H9 (cell line): ENCODE results near the gene IRF2. TPM values are rescaled to one million over a fixed set of nuclear protein-coding genes. Genes with fewer than 3 reads are reported as not detected.

Experiments
- DNase-seq: peaks from one replicate; pipeline ENCODE4 v3.0.0-alpha.2; 2017
- H2AFZ ChIP-seq: one replicate; pipeline ENCODE4 v1.6.1; 2013; ENCODE audit warnings: mild to moderate bottlenecking, low read length, control low read depth, moderate library complexity
- H2AK5ac ChIP-seq: 2 replicates; pipeline ENCODE4 v1.6.1; 2013; ENCODE audit warnings: low read length, control low read depth, mixed read lengths; ENCODE audit not compliant: insufficient read length
- H2BK120ac ChIP-seq: one replicate; pipeline ENCODE4 v1.6.1; 2013; ENCODE audit warnings: low read depth, mild to moderate bottlenecking, low read length, control low read depth, inconsistent platforms; ENCODE audit not compliant: poor library complexity, severe bottlenecking
- H2BK12ac ChIP-seq: 2 replicates; pipeline ENCODE4 v1.6.1; 2013; ENCODE audit warnings: low read length, control low read depth, mixed read lengths, low read depth; ENCODE audit not compliant: insufficient read length
- H2BK15ac ChIP-seq: 2 replicates; pipeline ENCODE4 v1.6.1; 2013; ENCODE audit warnings: low read depth, low read length, control low read depth
- H2BK20ac ChIP-seq: one replicate; pipeline ENCODE4 v1.6.1; 2013; ENCODE audit warnings: low read depth, mild to moderate bottlenecking, low read length, control low read depth, inconsistent platforms; ENCODE audit not compliant: poor library complexity, severe bottlenecking
- H2BK5ac ChIP-seq: 2 replicates; pipeline ENCODE4 v1.6.1; 2013; ENCODE audit warnings: low read length, control low read depth, mixed read lengths; ENCODE audit not compliant: insufficient read length
- H3K14ac ChIP-seq: 2 replicates; pipeline ENCODE4 v1.6.1; 2013; ENCODE audit warnings: low read length, control low read depth; ENCODE audit not compliant: insufficient read depth
- H3K18ac ChIP-seq: 2 replicates; pipeline ENCODE4 v1.6.1; 2013; ENCODE audit warnings: low read depth, mild to moderate bottlenecking, mixed read lengths, low read length, control low read depth; ENCODE audit not compliant: insufficient read length
- H3K23ac ChIP-seq: 2 replicates; pipeline ENCODE4 v1.6.1; 2013; ENCODE audit warnings: low read length, control low read depth, mixed read lengths, low read depth; ENCODE audit not compliant: insufficient read length
- H3K23me2 ChIP-seq: 2 replicates; pipeline ENCODE4 v1.6.1; 2013; ENCODE audit warnings: low read depth, mild to moderate bottlenecking, mixed read lengths, low read length, control low read depth; ENCODE audit not compliant: insufficient read length, poor library complexity, severe bottlenecking
- H3K27ac ChIP-seq: 2 replicates; pipeline ENCODE4 v1.5.1; 2013; ENCODE audit warnings: low read length, control low read depth, mixed read lengths, low read depth; ENCODE audit not compliant: insufficient read length
- H3K27me3 ChIP-seq: 2 replicates; pipeline ENCODE4 v1.6.1; 2013; ENCODE audit warnings: low read length, control low read depth, inconsistent platforms; ENCODE audit not compliant: insufficient read depth
- H3K4ac ChIP-seq: 2 replicates; pipeline ENCODE4 v1.6.1; 2013; ENCODE audit warnings: low read depth, mild to moderate bottlenecking, control low read depth, inconsistent platforms, low read length, moderate library complexity
- H3K4me1 ChIP-seq: 2 replicates; pipeline ENCODE4 v1.6.1; 2013; ENCODE audit warnings: low read length, control low read depth, inconsistent platforms; ENCODE audit not compliant: insufficient read depth
- H3K4me2 ChIP-seq: 2 replicates; pipeline ENCODE4 v1.6.1; 2013; ENCODE audit warnings: low read length, control low read depth, mixed read lengths; ENCODE audit not compliant: insufficient read length, insufficient read depth
- H3K56ac ChIP-seq: 2 replicates; pipeline ENCODE4 v1.6.1; 2013; ENCODE audit warnings: low read depth, mild to moderate bottlenecking, mixed read lengths, low read length, control low read depth; ENCODE audit not compliant: insufficient read length
- H3K79me1 ChIP-seq: 2 replicates; pipeline ENCODE4 v1.6.1; 2013; ENCODE audit warnings: low read depth, mild to moderate bottlenecking, moderate library complexity, low read length, control low read depth, inconsistent platforms; ENCODE audit not compliant: insufficient read depth, poor library complexity, severe bottlenecking
- H3K79me2 ChIP-seq: 2 replicates; pipeline ENCODE4 v1.6.1; 2013; ENCODE audit warnings: low read length, control low read depth, inconsistent platforms; ENCODE audit not compliant: insufficient read depth
- H3K9ac ChIP-seq: 2 replicates; pipeline ENCODE4 v1.6.1; 2013; ENCODE audit warnings: low read length, control low read depth, mixed read lengths; ENCODE audit not compliant: insufficient read length; ENCODE audit errors: extremely low read depth
- H3K9me3 ChIP-seq: one replicate; pipeline ENCODE4 v1.6.1; 2013; ENCODE audit warnings: low read depth, low read length, inconsistent platforms; ENCODE audit not compliant: control insufficient read depth
- H3T11ph ChIP-seq: one replicate; pipeline ENCODE4 v1.6.1; 2013; ENCODE audit warnings: mild to moderate bottlenecking, low read length, control low read depth, inconsistent platforms
- H4K20me1 ChIP-seq: one replicate; pipeline ENCODE4 v1.6.1; 2013; ENCODE audit not compliant: control insufficient read depth, insufficient read length, insufficient read depth
- H4K5ac ChIP-seq: 2 replicates; pipeline ENCODE4 v1.6.1; 2013; ENCODE audit warnings: low read depth, mild to moderate bottlenecking, mixed read lengths, low read length, control low read depth; ENCODE audit not compliant: insufficient read length
- H4K8ac ChIP-seq: replicated peaks from 2 replicates; pipeline ENCODE4 v1.6.1; 2013; ENCODE audit warnings: low read length, control low read depth, mixed read lengths, low read depth; ENCODE audit not compliant: insufficient read length
- H4K91ac ChIP-seq: 2 replicates; pipeline ENCODE4 v1.6.1; 2013; ENCODE audit warnings: low read depth, mild to moderate bottlenecking, moderate library complexity, mixed read lengths, low read length, control low read depth; ENCODE audit not compliant: insufficient read length
- H3K27ac Mint-ChIP-seq, 3 experiments: 2 replicates in 2 of 3; 3 replicates in 1 of 3; pipeline ENCODE4 v1.8.0; 2020 to 2021; ENCODE audit warnings: mixed read lengths in 3 of 3, mild to moderate bottlenecking in 1 of 3, moderate library complexity in 1 of 3
- H3K27me3 Mint-ChIP-seq: 2 replicates; pipeline ENCODE4 v1.8.0; 2021; ENCODE audit warnings: low read depth, mild to moderate bottlenecking, moderate library complexity, mixed read lengths
- H3K36me3 Mint-ChIP-seq, 3 experiments: 2 replicates in 2 of 3; 3 replicates in 1 of 3; pipeline ENCODE4 v1.8.0; 2020 to 2021; ENCODE audit warnings: low read depth in 3 of 3, mixed read lengths in 3 of 3; ENCODE audit not compliant: insufficient read depth in 1 of 3
- H3K4me1 Mint-ChIP-seq, 2 experiments: 2 replicates each; pipeline ENCODE4 v1.8.0; 2020; ENCODE audit warnings: mixed read lengths in 2 of 2
- H3K4me3 Mint-ChIP-seq, 2 experiments: 2 replicates in 1 of 2; 3 replicates in 1 of 2; pipeline ENCODE4 v1.8.0; 2020 to 2021; ENCODE audit warnings: mild to moderate bottlenecking in 2 of 2, mixed read lengths in 2 of 2, moderate library complexity in 1 of 2
- H3K9me3 Mint-ChIP-seq, 2 experiments: 2 replicates in 1 of 2; 3 replicates in 1 of 2; pipeline ENCODE4 v1.8.0; 2020; ENCODE audit warnings: mild to moderate bottlenecking in 2 of 2, mixed read lengths in 2 of 2, moderate library complexity in 1 of 2
- CTCF ChIP-seq: fragments of 200-600 bp; sonication (generic); conservative IDR thresholded peaks from 3 replicates; pipeline ENCODE4 v1.8.0; 2021; ENCODE audit warnings: antibody characterized with exemption, mild to moderate bottlenecking
- WGBS: extraction: QIAGEN DNeasy Blood & Tissue Kit; methylation state at CpG from one replicate; pipeline ENCODE4 v1.1.7; 2013; ENCODE audit warnings: missing lambda C conversion rate, low lambda C conversion rate, mixed read lengths; ENCODE audit not compliant: insufficient read length; ENCODE audit errors: extremely low coverage; 5-methylcytosine and 5-hydroxymethylcytosine counted together
- total RNA-seq: library from RNA; stranded (reverse); gene quantifications from 2 replicates; pipeline ENCODE4 v1.2.1, GENCODE V29; 2021

The IRF2 gene
- total RNA-seq, 1 experiment from 2014 or later, result 13.5 TPM

- Histone ChIP-seq H3K4me1 (peaks cover 6% of the 10 kb centered on the region), H2AFZ (no peak overlapping the region), H2BK12ac (no peak overlapping the region), H3K79me1 (no peaks in the 10 kb centered on the region), H3T11ph (no peak overlapping the region), H3K79me2 (no peaks in the 10 kb centered on the region), H2BK15ac (no peak overlapping the region), H2AK5ac (no peak overlapping the region), H3K23ac (no peak overlapping the region), H2BK120ac (no peak overlapping the region), H4K5ac (no peak overlapping the region), H3K18ac (no peak overlapping the region), H3K4ac (no peak overlapping the region), H3K4me2 (no peak overlapping the region), H2BK5ac (no peak overlapping the region), H3K9ac (no peak overlapping the region), H3K9me3 (no peaks in the 10 kb centered on the region), H4K8ac (no peak overlapping the region), H3K27ac (no peak overlapping the region), H3K27me3 (no peaks in the 10 kb centered on the region), H4K20me1 (no peaks in the 10 kb centered on the region), H3K14ac (no peak overlapping the region), H3K23me2 (no peaks in the 10 kb centered on the region), H4K91ac (no peak overlapping the region), H3K56ac (no peak overlapping the region), H2BK20ac (no peak overlapping the region)
- Mint-ChIP-seq H3K9me3 (no peaks in the 10 kb centered on the region), H3K4me3 (no peak overlapping the region), H3K27me3 (no peaks in the 10 kb centered on the region), H3K27ac (peak overlapping the region; percentile 62 to 91 (median 87); a peak in 6 of 7 replicates), H3K4me1 (peaks cover 30 to 34% of the 10 kb centered on the region in 2 experiments), H3K36me3 (peaks cover 20 to 42% (median 40%) of the 10 kb centered on the region in 3 experiments)
- DNase-seq, result no peak
- TF ChIP-seq CTCF, result no peak
- no CpG with 5 or more reads among the region's 3 CpGs for WGBS
Observed at GRCh38 chr4:184408684-184409081, 65.7 kb downstream of the IRF2 start.
